ENCODE measurements around the gene CFL1. TPM values are rescaled to one million over a fixed set of nuclear protein-coding genes. Genes with fewer than 3 reads are reported as not detected.
A peak's percentile ranks its signal among the peaks of the same experiment; 100 is the strongest.
"Not testable (repeated sequence)": the region's sequence is repeated elsewhere in the genome, so short reads cannot be mapped to it uniquely, and the experiment has no call there.

Gene CFL1
- total RNA-seq, 1 experiment from 2014 or later = 2,647 TPM

DNA sequence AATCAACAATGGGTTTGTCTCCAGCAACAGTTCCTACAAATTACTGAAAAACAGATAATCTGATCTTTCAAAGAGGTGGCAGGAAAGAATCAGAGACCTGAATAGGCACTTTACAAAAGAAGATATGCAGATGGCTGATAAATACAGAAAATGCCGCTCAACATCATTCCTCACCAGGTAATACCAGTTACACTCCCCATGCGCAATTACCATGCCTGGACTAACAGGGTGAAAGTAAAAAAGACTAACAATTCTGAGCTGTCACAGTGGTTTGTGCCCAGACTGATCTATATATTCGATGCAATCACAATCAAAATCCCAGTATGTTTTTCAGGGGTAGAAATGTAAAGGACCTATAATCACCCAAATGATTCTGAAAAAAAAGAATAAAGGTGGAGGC, 14.2 kb downstream of the CFL1 start:
- no peak for DNase-seq (ENCODE audit: low read depth)

DNA sequence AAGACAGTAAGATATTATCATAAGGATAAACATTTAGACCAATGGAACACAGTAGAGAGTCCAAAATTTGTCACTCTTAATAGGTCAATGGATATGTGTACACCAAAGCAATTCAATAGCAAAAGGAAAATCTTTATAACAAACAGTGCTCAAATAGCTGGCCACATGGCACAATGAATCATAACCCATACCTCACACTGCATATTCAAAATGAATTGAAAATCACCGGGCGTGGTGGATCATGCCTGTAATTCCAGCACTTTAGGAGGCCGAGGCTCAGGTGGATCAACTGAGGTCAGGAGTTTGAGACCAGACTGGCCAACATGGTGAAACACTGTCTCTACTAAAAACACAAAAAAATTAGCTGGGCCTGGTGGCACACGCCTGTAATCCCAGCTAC, 15.8 kb downstream of the CFL1 start:
- DNase-seq (ENCODE audit: low read depth) = no peak

DNA sequence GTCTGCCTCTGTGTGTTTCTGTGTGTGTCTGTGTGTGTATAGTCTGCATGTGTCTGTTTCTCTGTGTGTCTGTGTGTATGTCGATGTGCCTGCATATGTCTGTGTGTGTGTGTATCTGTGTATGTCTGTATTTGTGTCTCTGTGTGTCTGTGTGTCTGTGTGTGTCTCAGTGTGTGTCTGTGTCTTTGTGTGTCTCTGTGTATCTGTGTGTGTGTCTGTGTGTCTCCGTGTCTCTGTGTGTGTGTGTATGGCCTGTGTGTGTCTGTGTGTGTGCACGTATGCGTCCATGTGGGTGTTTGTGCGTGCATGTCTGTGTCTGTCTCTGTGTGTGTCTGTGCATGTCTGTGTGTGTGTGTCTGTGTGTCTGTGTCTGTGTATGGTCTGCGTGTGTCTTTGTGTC, 23.8 kb downstream of the CFL1 start:
- DNase-seq (ENCODE audit: low read depth) = no peak

DNA sequence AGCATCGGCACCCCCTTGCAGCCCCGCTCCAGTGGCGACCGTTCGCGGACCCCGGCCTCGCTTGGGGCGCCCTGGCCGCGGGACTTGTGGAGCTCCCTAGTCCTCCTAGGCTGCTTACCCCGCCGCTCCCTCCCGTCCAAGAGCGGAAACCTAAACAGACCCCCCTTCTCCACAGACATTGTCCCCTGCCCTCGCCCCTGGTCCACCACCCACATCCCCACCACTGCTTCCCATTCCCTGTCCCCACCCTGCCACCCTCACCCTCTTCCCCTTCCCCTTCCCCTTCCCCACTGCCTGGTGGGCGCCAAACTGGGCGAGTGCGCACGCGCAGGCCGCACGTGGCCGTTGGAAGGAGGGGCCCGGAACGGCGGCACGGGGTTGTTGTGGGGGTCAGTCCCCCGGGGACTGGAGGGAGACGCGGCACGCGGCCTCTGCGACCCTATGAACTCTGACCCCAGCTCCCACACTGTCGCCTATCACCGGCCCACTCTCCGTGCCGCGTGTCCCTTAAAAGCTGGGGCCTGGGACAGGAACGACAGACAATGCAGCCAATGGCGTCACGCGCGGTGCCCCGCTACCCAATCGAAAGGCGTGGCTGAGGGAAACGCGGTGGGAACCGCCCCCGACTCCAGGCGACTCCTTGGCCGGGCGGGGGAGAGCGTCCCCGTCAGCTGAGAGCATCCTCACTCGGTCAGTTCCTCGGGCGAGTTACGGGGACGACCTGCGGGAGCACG, 24.5 kb downstream of the CFL1 start, which contains the start of gene SNX32:
Gene SNX32, plus strand, starts transcription at position 667 of the 734 bp plus-strand sequence. CDS start 103 bp downstream, outside the sequence.
- DNase-seq (ENCODE audit: low read depth) = peak; percentile 59

DNA sequence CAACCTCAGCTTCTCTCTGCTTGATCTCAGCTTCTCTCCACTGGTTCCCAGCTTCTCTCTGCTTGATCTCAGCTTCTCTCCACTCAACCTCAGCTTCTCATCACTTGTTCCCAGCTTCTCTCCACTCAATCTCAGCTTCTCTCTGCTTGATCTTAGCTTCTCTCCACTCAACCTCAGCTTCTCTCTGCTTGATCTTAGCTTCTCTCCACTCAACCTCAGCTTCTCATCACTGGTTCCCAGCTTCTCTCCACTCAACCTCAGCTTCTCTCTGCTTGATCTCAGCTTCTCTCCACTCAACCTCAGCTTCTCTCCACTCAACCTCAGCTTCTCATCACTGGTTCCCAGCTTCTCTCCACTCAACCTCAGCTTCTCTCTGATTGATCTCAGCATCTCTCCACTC, 25.7 kb downstream of the CFL1 start:
- DNase-seq (ENCODE audit: low read depth) = not testable (repeated sequence)

DNA sequence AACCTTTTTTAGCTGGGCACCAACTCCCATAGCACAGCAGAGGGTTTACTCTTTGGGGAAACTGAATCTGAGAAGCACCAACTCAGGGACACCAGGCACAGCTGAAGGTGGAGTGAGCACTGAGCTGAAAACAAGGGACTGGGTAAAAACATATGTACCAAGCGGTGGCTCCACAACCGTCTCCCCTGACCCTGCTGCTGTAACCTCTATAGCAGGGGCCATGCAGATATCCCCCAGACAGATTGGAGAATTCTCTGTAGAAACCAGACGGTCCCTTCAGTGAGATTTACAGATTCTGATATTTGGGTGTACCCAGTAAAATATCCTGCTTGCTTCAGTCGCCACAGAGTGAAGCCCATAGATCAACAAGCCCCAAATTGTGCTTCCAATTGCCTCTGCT, 28.5 kb downstream of the CFL1 start:
- no peak for DNase-seq (ENCODE audit: low read depth)

DNA sequence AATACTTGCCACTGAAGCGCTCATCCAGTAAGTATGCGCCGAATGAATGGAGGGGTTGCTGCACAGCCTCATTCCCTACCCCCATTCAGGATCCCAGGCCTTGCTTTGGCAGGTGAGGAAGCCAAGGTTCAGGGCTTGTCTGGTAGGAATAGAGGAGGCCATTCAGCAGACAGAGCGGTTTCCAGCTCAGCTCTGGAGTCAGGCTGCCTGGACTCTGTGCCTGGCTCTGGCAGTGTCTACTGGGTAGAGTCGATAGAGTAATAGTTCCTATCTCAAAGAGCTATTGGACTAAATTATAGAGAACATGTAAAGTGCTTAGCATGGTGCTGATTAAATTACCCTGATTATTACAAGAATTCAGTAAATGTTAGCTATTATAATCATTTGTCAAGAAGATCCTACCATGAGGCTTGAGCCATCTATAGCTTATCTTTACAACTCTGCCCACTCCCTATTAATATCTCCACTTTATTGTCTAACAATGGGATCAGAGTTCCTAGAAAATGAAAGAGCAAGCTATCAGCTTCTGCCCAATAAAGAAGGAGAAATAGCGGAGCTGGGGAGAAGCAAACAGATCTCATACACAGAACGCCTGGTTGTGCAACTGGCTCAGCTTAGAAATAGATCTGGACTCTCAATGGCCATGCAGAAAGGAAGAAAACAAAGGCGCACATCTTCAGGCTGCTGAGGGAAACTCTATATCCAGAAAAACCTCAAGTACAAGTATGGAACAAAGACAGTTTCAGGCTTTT, 30.8 kb downstream of the CFL1 start:
- DNase-seq (ENCODE audit: low read depth) = no peak

DNA sequence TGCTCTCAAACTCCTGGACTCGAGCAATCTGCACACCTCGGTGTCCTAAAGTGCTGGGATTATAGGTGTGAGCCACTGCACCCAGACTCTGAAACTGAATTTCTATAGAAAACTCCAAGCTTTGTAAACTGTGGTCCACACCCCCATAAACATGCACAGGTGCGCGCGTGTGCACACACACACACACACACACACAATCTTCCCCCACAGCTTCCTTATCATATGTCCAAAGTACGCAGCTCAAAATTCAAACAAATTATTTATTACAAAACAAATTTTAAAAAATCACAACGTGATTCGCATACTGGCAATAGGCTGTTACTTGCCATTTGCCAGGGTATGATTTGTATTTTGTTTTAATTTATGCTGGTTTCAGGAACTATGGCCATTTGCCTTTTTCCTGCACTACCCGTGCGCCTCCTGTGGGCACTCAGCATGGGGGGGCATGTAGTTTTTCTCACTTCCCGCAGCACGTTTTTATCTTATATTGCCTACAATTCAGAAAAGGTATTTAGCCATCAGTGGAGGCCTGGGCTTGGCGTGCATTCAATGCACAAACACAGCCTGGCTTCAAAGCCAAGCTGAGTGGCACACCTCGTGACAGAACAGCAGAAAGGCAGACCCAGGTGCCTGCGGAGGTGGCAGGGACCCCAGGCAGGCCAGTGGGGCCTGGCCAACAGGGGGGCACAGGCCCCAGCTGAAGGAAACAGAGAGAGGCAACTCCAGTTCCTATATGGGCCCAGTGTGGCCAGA, 35.0 kb downstream of the CFL1 start:
- DNase-seq (ENCODE audit: low read depth) = no peak

DNA sequence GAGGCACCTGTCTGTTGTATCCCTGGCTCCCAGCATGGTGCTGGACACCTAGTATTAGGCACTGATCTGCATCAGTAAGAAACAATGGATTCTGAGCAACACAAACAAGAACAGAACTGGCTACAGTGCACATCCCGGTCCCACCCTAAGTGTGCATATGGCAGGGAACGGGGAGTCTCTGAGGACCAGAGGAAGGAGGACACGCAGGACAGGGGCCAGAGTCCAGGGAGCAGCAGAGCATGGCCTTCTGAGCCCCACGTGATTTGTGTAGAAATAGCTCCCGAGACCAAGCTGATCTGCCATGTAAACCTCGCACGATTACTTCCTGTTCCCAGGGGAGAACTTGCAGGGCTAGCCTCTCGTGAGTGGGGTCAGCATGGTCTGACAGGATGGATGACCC, 36.9 kb downstream of the CFL1 start:
- no peak for DNase-seq (ENCODE audit: low read depth)

DNA sequence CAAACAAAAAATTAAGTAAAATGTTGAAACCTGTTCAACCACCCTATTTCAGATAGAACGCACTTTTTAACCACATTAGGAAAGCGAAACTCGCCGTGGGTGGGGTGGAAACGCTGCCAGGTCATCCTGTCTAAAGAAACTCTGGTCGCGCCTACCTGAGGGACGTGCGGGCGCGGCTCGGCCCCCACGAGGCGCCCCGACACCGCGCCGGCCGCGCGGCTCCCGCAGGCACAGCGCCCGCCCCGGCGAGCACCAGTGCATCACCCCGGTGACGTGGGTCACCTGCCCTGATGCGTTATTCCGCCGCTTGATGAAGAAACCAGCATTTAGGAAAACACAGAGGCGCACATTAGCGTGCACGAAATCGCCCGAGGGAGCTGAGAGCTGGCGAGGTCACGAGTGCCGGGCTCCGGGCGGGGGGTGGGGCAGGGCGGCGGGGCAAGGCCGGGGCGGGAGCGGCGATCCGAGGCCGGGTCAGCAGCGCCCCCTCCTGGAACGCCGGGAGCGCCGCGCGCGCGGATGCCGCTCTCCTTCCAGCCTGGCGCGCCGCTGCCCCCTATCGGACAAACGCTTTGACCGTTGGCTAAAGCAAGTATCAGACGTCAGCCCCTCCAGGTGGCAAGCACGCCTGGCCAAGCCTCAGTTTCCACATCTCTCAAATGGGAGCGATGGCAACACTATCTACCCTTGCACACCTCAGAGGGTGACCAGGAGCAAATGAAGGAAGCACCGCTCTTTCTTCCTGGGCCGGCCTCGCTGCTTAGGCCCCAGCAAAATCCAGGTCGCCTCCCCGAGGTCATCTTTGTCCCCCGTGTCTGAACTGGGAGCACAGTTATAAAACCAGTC, 39.9 kb downstream of the CFL1 start:
- peak; percentile 77 for DNase-seq (ENCODE audit: low read depth)

DNA sequence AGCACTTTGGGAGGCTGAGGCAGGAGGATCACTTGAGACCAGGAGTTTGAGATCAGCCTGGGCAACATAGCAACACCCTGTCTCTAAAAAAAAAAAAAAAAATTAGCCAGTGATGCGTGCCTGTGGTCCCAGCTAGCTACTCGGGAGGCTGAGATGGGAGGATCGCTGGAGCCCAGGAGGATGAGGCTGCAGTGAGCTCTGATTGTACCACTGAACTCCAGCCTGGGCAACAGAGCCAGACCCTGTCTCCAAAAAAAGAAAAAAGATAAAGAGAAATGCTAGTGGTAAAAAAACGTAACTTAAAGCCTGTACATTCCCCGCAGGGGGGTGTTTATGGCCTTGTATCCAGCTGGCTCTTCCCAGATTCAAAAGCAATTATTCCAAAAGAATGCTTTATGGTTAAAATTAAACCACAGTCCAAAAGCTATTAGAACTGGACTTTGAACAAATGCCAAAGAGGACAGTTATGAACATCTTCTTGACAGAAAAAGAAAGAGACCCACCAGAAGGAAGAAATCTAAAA, 40.6 kb downstream of the CFL1 start:
- no peak for DNase-seq (ENCODE audit: low read depth)

DNA sequence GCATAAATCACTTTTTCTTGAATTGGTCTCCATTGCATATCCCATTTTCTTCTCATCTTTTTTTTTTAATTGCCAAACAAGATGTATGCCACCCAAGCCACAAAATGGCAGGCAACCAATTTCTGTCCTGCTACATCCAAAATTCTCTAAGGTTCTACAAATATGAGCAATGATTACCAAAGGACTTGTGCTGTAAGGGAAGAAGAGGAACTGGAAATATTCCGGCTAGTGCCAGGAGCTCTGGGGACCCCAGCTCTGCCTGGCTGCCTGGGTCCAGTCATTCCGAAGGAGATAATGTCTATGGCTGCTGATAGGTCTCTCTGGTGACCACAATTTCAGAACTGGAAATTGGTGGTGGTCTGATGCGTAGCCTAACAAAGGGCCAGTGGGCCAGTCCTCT, 41.3 kb downstream of the CFL1 start:
- DNase-seq (ENCODE audit: low read depth) = no peak

DNA sequence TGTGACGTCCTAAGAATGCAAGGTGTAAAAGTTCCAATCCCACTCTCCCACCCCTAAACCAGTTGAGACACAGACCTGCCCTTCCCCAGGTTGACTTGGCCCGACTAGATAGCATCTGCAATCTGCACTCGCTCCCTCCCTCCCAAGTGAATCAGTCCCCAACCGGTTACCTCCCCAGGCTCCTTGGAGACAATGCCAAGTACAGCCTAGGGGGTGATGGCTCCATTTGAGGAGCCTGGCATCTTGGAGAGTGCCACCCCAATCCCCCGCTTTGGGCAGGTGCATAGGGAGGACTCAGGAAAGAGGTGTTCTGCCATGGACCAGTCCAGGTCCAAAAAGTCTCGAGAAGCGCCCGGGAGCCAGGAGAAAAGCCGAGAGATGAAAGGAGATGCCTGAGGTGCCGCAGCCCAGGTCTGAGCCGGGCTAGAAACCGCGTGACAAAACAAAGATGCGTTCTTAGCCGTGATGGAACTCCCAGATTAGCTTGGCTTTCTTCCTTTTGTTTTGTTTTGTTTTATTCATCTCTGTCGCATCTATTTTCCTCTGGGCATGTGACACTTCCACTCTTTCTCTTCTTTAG, 42.9 kb downstream of the CFL1 start:
- no peak for DNase-seq (ENCODE audit: low read depth)

DNA sequence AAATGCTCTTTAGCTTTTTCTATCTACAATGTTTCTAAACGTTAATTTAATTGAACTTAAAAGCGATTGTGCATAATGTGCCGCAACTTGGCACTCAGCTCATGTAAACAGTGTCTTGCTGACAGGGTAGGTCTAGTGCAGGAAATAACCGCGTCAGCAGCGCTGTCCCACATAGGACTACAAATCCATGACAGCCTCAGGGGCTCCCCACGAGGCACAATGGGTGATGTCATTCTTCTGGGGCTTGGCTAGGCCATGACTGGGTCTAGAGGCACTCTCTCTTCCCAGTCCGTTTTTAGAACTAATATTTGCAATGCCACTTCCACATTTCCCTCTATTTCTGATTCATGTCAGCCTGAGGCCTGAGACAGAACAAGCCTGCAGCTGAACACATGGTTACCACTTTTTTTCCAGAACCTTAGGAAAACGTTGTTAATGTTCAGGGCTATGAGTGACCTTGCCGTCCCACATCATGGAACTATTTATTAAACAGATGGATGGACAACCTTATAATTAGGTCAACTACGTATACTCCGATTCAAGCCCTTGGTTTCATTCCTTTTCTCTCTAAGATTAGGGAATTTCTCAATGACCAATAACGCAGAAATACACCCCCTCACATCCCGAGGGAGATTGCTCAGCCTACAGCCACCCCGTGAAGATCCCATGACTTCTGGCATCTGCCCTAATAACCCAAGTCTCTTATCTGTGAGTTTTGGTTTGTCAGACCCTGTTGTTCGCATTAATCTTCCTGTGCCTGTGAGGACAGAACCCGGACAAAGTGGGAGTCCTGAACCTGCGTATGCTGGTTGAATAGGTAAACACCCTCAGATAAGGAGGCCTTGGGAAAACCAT, 43.6 kb downstream of the CFL1 start:
- no peak for DNase-seq (ENCODE audit: low read depth)

DNA sequence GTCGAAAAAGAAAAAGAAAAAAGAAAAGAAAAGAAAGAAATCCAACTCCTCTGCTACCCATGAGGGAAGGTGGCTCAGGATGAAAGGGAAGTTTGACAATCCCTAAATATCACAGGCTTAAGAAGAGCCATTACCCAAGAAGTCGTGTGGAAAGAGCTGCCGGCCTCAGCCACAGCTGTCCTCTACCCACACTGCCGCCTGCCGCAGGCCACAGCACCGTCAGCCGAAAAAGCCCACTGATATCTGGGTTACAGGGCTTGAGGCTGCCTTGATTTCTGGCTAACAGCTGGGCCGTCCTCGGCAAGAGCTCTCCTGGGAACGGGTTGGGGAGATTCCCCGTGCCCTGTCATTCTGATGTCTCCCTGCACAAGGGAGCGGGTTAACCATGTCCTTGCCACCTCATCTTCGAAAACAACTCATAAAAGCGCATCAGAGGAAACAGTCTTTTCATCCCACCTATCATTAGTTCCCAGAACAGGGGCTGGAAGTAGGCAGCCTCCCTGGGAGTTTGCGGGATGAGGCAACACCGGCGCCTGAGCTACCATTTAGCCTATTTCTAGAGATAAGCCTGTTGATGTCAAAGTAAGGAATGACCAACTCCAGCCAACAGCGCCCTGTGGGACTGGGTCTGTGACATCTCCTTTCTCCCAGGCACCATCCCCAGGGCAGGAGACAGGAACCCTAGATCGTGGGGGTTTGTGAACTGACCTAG, 46.1 kb downstream of the CFL1 start:
- no peak for DNase-seq (ENCODE audit: low read depth)

DNA sequence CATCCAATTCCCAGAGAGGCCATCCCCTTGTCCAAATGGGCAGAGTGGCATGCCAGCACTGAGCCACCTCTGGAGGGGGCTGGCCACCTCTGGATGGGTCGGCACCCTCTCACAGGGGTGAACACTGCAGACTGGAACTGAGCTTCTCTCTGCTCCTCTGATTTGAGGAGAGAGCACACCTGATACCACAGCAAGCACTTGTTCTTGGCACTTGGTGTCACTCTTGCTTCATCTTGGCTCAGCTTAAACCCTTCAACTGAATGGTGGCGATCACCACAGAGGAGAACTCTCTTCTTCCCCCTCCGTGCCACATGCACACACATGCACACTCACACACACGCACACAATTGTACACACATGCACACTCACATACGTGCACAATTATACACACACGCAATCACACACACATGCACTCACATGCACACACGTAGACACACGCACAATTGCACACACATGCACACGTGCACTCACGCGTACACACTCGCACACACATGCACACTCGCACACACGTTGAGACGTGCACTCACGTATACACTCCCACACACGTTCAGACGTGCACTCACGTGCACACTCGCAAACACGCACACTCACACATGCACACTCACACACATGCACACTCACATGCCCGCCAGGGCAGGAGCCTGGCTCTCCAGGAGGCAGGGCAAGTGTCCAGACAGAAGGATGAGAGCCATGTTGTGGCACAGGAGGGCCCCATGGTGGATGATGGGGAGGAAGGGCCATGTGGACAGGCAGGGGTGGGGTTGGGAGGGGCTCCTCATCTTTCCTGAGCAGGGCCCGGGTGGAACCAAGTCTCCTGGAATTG, 47.7 kb downstream of the CFL1 start:
- no peak for DNase-seq (ENCODE audit: low read depth)

DNA sequence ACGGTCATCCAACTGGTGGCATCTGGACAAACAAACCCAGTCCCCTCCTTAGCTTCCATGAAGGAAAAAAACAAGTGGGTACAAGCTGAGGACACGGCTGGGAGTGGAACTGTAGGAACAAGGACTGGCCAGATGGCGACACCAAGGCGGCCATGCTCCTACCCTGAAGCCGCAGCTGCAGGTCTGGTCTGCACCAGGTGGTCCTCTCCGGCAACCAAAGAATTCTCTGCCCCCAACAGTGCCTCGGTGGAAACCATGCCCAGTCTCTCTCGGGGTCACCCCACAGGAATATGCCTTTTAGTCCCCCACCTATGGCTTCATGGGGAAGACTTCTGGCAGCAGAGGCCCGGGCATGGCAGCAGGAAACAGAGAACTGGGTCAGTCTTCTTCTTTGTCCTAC, 48.5 kb downstream of the CFL1 start:
- no peak for DNase-seq (ENCODE audit: low read depth)

DNA sequence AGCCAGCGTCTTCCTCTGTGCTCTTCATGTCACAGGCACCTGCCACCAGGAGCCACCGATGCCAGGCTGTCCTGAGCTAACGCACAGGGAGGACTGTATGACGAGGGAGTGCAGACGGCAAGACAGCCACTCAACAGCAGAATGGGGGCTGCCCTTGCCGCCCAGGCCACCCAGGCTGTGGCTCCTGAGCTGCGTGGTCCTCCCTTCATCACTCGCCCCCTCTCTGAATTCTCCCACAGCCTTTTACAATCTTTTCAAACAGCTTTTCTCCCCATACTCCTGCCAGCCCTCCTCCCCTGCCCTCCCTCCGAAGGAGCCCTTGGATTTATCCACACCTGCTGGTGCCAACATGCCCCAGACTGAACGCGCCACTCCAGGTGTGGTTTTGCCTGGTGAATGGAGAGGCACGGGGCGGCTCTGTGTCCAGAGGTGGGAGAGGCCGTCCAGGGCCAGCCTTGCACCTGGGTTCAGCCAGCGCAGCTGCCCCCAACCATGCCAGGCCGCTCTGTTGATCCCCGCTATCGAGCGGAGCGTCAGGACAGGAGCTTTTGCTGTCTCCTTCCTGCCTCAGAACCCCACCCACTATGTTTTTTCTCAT, 49.1 kb downstream of the CFL1 start:
- DNase-seq (ENCODE audit: low read depth) = no peak
